HepG2 (cell line): ENCODE results near the gene BARX2. TPM values are rescaled to one million over a fixed set of nuclear protein-coding genes. Genes with fewer than 3 reads are reported as not detected.

Experiments used
- CBX5 ChIP-seq: sonication (generic); formaldehyde crosslinking; IDR thresholded peaks from 2 replicates; pipeline ENCODE4 v1.4.0; 2020; ENCODE audit warnings: missing genetic modification reagents, borderline replicate concordance
- CENPT ChIP-seq: sonication (generic); formaldehyde crosslinking; IDR thresholded peaks from 2 replicates; pipeline ENCODE4 v1.8.0; 2022; ENCODE audit warnings: low read depth, mild to moderate bottlenecking, moderate library complexity, missing genetic modification reagents
- DZIP1 ChIP-seq: sonication (generic); formaldehyde crosslinking; IDR thresholded peaks from 2 replicates; pipeline ENCODE4 v1.5.0; 2020; ENCODE audit warnings: mild to moderate bottlenecking, missing genetic modification reagents
- ETV6 ChIP-seq: sonication (generic); formaldehyde crosslinking; conservative IDR thresholded peaks from 2 replicates; pipeline ENCODE4 v1.4.0; 2020; ENCODE audit warnings: missing genetic modification reagents
- GRHL1 ChIP-seq: sonication (generic); formaldehyde crosslinking; conservative IDR thresholded peaks from 2 replicates; pipeline ENCODE4 v1.8.0; 2022; ENCODE audit warnings: missing genetic modification reagents
- MXD4 ChIP-seq: IDR thresholded peaks from 2 replicates; pipeline ENCODE4 v1.6.1; 2016; ENCODE audit warnings: mild to moderate bottlenecking, missing biosample characterization, missing genetic modification reagents
- SMAD1 ChIP-seq: sonication (generic); formaldehyde crosslinking; IDR thresholded peaks from 2 replicates; pipeline ENCODE4 v1.4.0; 2020; ENCODE audit warnings: missing genetic modification reagents, low read depth, mild to moderate bottlenecking, borderline replicate concordance
- SOX13 ChIP-seq, 3 experiments: fragments of 450-650 bp in 1 of 3; sonication (generic) in 1 of 3; formaldehyde crosslinking in 1 of 3; IDR thresholded peaks in 2 of 3; conservative IDR thresholded peaks in 1 of 3; 2 replicates each; pipeline versions ENCODE4 v1.5.0 to v1.6.1; 2016 to 2020; ENCODE audit warnings: antibody characterized with exemption in 1 of 3, mild to moderate bottlenecking in 1 of 3, missing compliant biosample characterization in 1 of 3, missing genetic modification reagents in 1 of 3, moderate library complexity in 1 of 3
- SOX5 ChIP-seq: IDR thresholded peaks from 2 replicates; pipeline ENCODE4 v1.6.1; 2016; ENCODE audit warnings: borderline replicate concordance
- TOPORS ChIP-seq: sonication (generic); formaldehyde crosslinking; IDR thresholded peaks from 2 replicates; pipeline ENCODE4 v1.8.0; 2023; ENCODE audit warnings: mild to moderate bottlenecking, missing genetic modification reagents
- ZBTB21 ChIP-seq: sonication (generic); formaldehyde crosslinking; IDR thresholded peaks from 2 replicates; pipeline ENCODE4 v1.4.0; 2020; ENCODE audit warnings: missing genetic modification reagents
- ZHX1 ChIP-seq: sonication (generic); formaldehyde crosslinking; IDR thresholded peaks from 2 replicates; pipeline ENCODE4 v1.8.1; 2022; ENCODE audit warnings: low read depth, mild to moderate bottlenecking, missing genetic modification reagents
- ZNF230 ChIP-seq: sonication (generic); formaldehyde crosslinking; IDR thresholded peaks from 2 replicates; pipeline ENCODE4 v1.4.0; 2020; ENCODE audit warnings: mild to moderate bottlenecking, missing genetic modification reagents
- ZNF264 ChIP-seq: sonication (generic); formaldehyde crosslinking; IDR thresholded peaks from 2 replicates; pipeline ENCODE4 v1.4.0; 2020; ENCODE audit warnings: missing genetic modification reagents
- ZNF296 ChIP-seq: sonication (generic); formaldehyde crosslinking; conservative IDR thresholded peaks from 2 replicates; pipeline ENCODE4 v1.5.0; 2020; ENCODE audit warnings: mild to moderate bottlenecking, missing genetic modification reagents
- ZNF446 ChIP-seq: sonication (generic); formaldehyde crosslinking; IDR thresholded peaks from 2 replicates; pipeline ENCODE4 v1.5.0; 2020; ENCODE audit warnings: mild to moderate bottlenecking, missing genetic modification reagents
- ZNF451 ChIP-seq: sonication (generic); formaldehyde crosslinking; IDR thresholded peaks from 2 replicates; pipeline ENCODE4 v1.5.0; 2020; ENCODE audit warnings: mild to moderate bottlenecking, missing genetic modification reagents
- ZNF761 ChIP-seq: sonication (generic); formaldehyde crosslinking; conservative IDR thresholded peaks from 2 replicates; pipeline ENCODE4 v1.4.0; 2020; ENCODE audit warnings: mild to moderate bottlenecking, missing genetic modification reagents
- ZNF883 ChIP-seq: sonication (generic); formaldehyde crosslinking; IDR thresholded peaks from 2 replicates; pipeline ENCODE4 v1.5.1; 2020; ENCODE audit warnings: mild to moderate bottlenecking, missing genetic modification reagents; ENCODE audit errors: not compliant biosample characterization
- ZSCAN20 ChIP-seq: sonication (generic); formaldehyde crosslinking; IDR thresholded peaks from 2 replicates; pipeline ENCODE4 v1.4.0; 2020; ENCODE audit warnings: missing genetic modification reagents, mild to moderate bottlenecking, borderline replicate concordance
- polyA plus RNA-seq, 8 experiments: library from polyadenylated mRNA; depleted of rRNA in 3 of 8; stranded (reverse) in 7 of 8; unstranded in 1 of 8; fragments of >200 nt; fragmentation: Illumina TruSeq in 4 of 8; extraction: Trizol in 4 of 8; gene quantifications; 2 replicates each; pipeline versions ENCODE4 v1.2.1 to v1.2.3, GENCODE V29; 2011 to 2016; ENCODE audit warnings: low read depth in 4 of 8, missing spikeins in 1 of 8, mixed read lengths in 1 of 8; ENCODE audit not compliant: insufficient read depth in 1 of 8
- total RNA-seq, 5 experiments: library from RNA; depleted of rRNA; stranded (reverse); fragments of >200 nt; fragmentation: Illumina TruSeq; extraction: Trizol; gene quantifications; 2 replicates each; pipeline ENCODE4 v1.2.3, GENCODE V29; 2016; ENCODE audit warnings: low read depth in 1 of 5

BARX2 gene
- total and polyA plus RNA-seq, 2 of the 13 experiments (the other 11 are each of a cell fraction or from before 2014, with no cell fraction given), result not detected

- TF ChIP-seq SOX5 (CRISPR knock-in tag) (peak; percentile 42; the same call in 1 of the 2 replicates), MXD4 (CRISPR knock-in tag) (0 out of 2 replicates have a peak, but pooled peaks have one; percentile 26), ETV6 (CRISPR knock-in tag) (no peak), DZIP1 (CRISPR knock-in tag) (no peak), ZHX1 (CRISPR knock-in tag) (no peak), ZNF883 (CRISPR knock-in tag) (no peak), ZNF446 (CRISPR knock-in tag) (no peak), CENPT (CRISPR knock-in tag) (no peak), ZSCAN20 (CRISPR knock-in tag) (no peak), CBX5 (CRISPR knock-in tag) (no peak), ZNF451 (CRISPR knock-in tag) (no peak), GRHL1 (CRISPR knock-in tag) (no peak), ZNF761 (CRISPR knock-in tag) (no peak), ZNF264 (CRISPR knock-in tag) (no peak), ZBTB21 (CRISPR knock-in tag) (no peak), SMAD1 (CRISPR knock-in tag) (no peak), ZNF230 (no peak), TOPORS (CRISPR knock-in tag) (no peak), ZNF296 (CRISPR knock-in tag) (no peak), SOX13 (IDR thresholded peaks at IDR 0.05) (no peak), SOX13 (CRISPR knock-in tag; conservative IDR thresholded peaks at IDR 0.05 in 1 of 2, IDR thresholded peaks at IDR 0.05 in 1 of 2) (0 out of 4 replicates have a peak, but pooled peaks of 1 of the 2 experiments have one; percentile 5)
These were observed 47.8 kb downstream of the BARX2 start (continued) for GRCh38 chr11:129423426-129423825.
